KG1 (cell line): ENCODE results near the gene SHTN1.

Source experiments
- DNase-seq: peaks from one replicate; lab custom pipeline; 2025; lab: John Stamatoyannopoulos, UW

Gene SHTN1

DNA sequence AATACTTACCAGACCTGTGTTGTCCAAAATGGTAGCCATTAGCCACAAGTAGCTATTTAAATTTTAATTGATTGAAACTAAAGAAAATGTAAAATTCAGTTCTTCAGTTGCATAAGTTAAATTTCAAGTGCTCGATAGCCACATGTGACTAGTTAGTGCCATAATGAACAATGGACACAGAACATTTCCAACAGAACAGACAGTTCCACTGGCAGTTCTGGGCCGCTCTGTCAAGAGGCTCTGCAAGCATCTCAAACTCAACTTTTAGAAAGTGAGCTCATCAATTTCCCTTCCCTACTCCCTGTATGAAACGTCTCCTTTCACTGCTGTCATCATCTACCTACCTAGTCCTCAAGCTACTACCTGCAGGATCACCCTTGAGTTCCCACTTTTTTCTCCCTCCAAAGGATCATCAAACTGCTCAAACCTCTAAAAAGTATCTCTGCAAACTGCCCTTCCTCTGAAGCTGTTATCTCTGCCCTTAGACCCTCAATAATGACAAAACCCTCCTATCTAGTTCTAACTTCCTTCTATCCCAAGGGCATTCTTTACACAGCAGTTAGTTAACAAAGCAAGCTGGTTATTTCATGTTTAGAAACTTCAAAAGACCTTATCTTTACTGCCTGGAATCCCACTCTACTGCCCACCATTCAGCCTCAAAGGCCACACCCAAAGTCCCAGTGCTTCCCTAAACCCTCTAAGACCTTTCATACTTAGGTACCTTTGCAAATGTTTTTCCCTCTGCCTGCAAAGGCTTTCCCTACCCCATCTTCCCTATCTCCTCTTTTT, 20.6 kb downstream of the SHTN1 start:
- DNase-seq: no peak

GRCh38 chr10:116980041-116980440, 24.9 kb downstream of the SHTN1 start:
- DNase-seq: no peak

GRCh38 chr10:116978901-116979300, 26.1 kb downstream of the SHTN1 start:
- no peak for DNase-seq

DNA sequence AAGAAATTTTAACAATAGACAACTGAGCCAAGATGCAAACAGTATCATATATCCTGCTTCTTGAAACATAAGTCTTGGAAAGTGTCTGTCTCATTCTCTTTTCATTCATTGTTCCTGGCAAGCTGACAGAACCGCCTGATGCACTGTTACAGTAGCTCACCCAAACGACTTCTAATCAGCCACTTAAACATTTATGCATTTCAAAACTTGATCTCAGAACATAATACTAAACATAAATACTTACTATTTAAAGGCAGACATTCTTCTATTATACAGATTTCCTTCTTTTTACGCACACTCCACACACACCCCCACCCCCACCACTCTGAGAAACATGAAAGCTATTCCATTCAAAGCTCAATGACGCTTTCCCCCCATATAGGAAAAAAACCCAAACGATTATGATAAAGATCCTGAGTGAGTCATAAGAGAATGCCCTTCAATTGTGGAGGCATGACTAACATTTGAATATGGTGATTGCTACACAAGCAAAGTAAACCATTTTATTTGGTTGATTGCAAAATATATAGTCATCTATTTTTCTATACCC, 30.5 kb downstream of the SHTN1 start:
- no peak for DNase-seq

GRCh38 chr10:116973946-116974455, 31.0 kb downstream of the SHTN1 start:
- no peak for DNase-seq

DNA sequence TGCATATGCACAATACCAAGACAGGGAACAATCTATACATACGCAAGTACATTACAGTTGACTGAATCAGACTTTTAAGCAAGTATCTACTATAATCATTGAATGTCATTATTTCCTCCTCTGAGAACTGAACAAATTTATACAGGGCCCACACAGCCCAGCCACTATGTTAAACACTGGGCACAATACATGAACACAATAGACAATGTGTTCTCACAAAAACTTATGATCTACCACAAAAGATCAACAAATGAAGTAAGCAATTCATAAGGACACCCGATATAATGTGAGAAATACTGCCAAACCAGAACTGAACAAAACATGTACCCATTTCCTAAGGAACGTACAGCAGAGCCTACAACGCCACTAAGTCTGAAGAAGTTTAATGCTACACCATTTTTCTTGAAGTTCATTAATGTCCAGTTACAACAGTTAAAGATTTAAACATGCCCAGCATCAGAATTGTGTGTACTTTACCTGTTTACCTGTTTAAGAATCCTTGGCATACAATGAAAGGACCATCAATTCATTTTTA, 31.5 kb downstream of the SHTN1 start:
- no peak for DNase-seq

- no peak for DNase-seq
Measured at GRCh38 chr10:116972131-116972530, 32.9 kb downstream of the SHTN1 start.

DNA sequence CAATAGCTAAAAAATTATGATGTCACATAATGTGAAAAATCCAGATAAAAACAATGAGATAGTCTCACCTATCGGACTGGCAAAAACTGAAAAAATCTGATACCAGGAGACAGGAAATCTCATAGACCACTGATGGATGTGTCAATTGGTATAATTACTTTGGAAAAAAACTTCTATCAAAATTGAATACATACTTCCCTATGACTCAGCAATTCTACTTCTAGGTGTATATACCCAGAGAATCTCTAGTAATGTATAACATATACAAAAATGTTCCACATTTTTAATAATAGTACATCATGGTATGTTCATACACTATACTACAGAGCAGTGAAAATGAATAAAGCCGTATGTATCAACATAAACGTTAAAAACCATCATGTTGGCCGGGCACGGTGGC, 34.9 kb downstream of the SHTN1 start:
- DNase-seq: no peak

DNA sequence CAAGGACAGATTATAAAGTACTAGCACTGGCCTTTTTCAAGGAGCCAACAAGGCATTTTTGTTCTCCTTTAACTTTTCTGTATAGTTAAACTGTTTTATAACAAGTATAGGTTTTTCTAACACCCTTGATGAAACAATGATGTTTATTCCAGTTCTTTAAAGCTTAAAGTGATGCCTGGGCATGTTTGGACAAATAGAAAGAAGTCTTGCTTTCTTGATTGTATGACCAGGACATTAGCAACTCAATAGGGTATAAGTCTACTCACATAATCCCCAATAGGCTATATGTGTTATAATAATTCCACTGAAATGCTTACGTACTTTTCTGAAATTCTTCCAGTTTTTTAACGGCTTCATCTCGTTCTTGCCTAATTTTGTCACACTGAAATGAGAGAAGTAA, 36.7 kb downstream of the SHTN1 start:
- no peak for DNase-seq

- no peak for DNase-seq
Measured at GRCh38 chr10:116961406-116962251, 43.4 kb downstream of the SHTN1 start.

DNA sequence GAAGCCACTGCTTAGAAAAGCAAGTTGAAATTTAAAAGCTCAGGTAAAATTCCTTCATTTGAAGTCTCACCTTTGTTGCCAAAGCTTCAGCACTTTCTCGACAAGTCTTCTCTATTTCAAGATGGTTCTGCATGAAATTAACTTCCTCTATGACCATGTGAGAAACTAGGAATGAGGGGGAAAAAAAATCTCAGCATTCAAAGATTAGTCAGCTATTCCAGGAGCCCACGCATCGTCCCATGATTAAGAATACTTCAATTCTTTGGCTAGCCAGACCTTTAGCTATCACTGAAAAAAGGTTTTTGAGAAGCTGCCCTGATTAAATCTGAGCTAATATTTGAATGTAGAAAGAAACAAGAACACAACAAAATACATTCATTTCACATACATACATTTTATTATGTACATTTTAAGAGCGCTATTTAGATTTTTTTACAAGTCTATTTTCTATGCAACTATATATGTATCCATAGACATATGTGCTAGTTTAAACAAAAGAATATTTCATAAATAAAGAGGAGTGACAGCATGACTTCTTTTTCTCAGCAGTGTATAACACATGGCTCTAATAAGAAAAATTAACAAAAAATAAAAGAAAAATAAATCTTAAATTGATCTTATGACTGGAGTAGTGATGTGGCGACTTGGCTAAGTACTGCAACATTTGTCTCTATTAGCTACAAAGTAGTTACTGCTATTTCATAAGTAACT, 44.8 kb downstream of the SHTN1 start:
- DNase-seq: no peak

- DNase-seq: no peak
Measured at GRCh38 chr10:116952729-116953128, 52.3 kb downstream of the SHTN1 start.

DNA sequence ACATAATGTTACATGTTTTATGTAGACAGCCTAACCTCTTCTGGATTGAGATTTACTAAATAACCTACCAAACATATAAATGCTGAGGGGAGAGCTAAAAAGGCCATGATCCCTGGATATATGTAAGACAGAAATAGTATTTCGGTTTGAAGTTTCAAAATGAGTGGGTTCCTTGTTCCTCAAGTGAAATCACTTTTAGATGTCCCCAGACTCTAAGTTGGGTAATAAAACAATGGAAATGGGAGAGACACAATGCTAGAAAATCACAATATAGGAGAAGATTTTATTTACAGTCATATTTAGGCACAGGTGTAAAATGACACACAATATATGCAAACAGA, 56.5 kb downstream of the SHTN1 start:
- DNase-seq: no peak

DNA sequence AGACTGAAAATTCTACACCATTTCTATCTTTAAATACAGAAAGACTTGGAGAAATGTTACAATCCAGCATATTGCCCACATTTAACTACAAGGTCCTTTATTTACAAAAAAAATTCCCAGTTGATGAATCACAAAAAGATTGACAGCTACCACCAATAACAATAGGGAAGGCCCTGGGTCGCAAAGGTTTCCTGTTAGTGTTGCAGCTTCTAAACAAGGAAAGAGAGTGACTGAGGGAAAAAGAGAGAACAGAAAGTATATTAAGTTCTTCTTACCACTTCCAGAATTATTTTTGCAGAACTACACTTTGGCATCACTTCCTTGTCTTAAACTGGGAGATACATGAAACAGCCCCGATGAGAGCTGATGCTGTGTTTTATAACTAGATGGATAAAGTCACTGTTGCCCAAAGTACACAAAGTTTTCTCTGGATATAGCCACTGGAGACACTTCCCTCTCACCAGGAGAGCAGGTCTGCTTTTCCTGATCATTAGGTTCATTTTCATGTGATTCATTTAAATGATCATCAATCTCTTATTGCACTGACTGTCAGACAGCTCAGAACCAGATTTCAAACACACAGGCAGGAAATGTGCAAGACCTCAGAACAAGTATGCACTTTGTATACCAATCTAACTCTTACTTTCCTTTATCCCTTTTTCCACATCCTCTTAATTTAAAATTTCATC, 57.0 kb downstream of the SHTN1 start:
- DNase-seq: no peak

DNA sequence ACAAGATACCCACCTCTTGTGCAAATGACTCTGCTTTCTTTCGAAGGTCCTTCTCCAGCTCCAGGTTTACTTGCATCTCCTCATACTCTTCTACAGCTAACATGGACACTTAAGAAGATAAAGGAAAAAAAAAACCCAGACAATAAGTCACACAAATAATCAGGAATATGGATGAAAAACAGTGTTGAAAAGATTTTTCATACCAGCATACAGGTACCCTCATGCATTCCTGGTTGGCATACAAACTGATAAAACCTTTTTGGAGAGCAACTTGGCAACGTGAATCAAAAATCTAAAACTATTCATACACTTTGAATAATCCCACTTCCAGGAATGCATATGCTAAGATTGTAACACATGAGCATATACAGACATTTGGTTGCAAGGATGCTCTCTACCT, 60.1 kb downstream of the SHTN1 start:
- DNase-seq: no peak

DNA sequence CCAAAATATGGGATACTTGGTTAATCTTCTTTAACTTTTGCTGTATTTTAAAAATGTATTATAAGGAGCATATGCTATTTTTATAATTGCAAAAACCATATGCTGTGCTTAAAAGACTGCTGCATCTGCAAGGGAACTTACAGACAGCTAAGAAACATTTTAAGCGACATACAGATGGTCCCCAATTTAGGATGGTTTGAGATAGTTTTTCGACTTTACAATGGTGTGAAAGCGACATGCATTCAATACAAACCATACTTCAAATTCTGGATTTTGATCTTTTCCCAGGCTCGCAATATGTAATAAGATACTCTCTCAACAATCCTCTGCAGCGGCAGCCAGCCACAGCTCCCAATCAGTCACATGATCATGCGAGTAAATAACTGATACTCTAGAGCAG, 73.2 kb downstream of the SHTN1 start:
- DNase-seq: no peak

DNA sequence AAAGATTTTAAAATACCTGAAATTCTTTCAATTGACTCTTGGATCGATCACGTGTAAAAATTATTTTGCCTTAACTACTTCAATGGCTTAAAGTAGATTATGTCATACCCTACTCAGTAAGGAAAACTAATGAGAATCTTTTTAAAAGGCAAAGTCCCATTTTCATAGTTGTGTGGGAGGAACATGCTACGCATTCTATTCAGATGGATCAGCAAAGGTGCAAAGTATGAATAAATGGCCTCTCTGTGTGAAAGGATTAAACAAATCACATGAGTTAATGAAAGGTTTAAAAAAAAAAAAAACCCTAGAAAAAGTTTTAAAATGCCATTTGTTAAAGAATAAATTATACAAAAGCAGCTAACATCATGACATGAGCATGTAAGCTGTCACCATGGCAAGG, 78.6 kb downstream of the SHTN1 start:
- no peak for DNase-seq

- no peak for DNase-seq
Measured at GRCh38 chr10:116925056-116925455, 79.9 kb downstream of the SHTN1 start.

DNA sequence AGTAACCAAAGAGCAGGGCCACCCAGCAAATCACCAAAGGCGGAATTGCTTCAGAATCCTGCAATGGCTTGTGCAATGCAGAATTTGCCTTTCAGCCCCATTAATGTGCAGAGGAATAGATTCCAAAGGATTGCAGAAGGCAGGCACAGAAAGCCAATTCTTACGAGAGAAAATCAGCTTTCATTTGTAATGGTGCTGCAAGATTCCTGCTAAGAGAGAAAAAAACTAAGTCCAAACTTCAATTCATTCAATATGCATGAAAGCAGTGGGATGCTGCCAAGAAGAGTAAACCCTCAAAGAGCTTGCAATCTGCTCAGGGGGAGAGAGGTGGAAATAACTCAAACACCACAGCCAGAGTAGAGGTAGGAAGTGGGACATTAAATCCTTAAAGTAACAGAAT, 85.3 kb downstream of the SHTN1 start:
- DNase-seq: no peak

- no peak for DNase-seq
Measured at GRCh38 chr10:116919164-116919563, 85.8 kb downstream of the SHTN1 start.

- DNase-seq: no peak
Measured at GRCh38 chr10:116918583-116918982, 86.4 kb downstream of the SHTN1 start.
